Measurements from ENCODE around the gene PLPPR5.

GRCh38 chr1:98920441-98921110 is 84.1 kb downstream of the PLPPR5 start:
- TF ChIP-seq CTCF (IDR thresholded peaks at IDR 0.05; ENCODE audit: poor library complexity) (no peak), EZH2 (IDR thresholded peaks at IDR 0.05; ENCODE audit: borderline replicate concordance) (no peak), EZH2phosphoT487 (IDR thresholded peaks at IDR 0.05; ENCODE audit: low read depth, severe bottlenecking, unreplicated experiment) (no peak)
